HUES64 (cell line): ENCODE results near the gene MSANTD1. TPM values are rescaled to one million over a fixed set of nuclear protein-coding genes. Genes with fewer than 3 reads are reported as not detected.

ENCODE experiments used
- H3K27ac ChIP-seq: 2 replicates; pipeline ENCODE4 v1.7.0; 2013; ENCODE audit warnings: low read depth, low read length, inconsistent platforms
- H3K27me3 ChIP-seq: 2 replicates; pipeline ENCODE4 v1.6.1; 2013; ENCODE audit warnings: mild to moderate bottlenecking, low read length; ENCODE audit not compliant: insufficient read depth
- H3K36me3 ChIP-seq: 2 replicates; pipeline ENCODE4 v1.6.1; 2013; ENCODE audit warnings: mild to moderate bottlenecking, low read length; ENCODE audit not compliant: insufficient read depth
- H3K4me1 ChIP-seq: 2 replicates; pipeline ENCODE4 v1.6.1; 2013; ENCODE audit warnings: mild to moderate bottlenecking, low read length, moderate library complexity; ENCODE audit not compliant: insufficient read depth
- H3K4me3 ChIP-seq: 2 replicates; pipeline ENCODE4 v1.5.1; 2013; ENCODE audit warnings: mild to moderate bottlenecking, low read length, moderate library complexity
- H3K9ac ChIP-seq: 2 replicates; pipeline ENCODE4 v1.6.1; 2013; ENCODE audit warnings: mild to moderate bottlenecking, low read depth, low read length
- H3K9me3 ChIP-seq: 2 replicates; pipeline ENCODE4 v1.6.1; 2013; ENCODE audit warnings: low read depth, low read length; ENCODE audit not compliant: insufficient read depth
- WGBS: fragments of 150-250, 120-280 bp; methylation state at CpG from one replicate; pipeline ENCODE4 v1.1.7; 2013; ENCODE audit warnings: missing lambda C conversion rate; 5-methylcytosine and 5-hydroxymethylcytosine counted together
- polyA plus RNA-seq, 2 experiments: library from polyadenylated mRNA; stranded (reverse); fragments of 50-300 nt; gene quantifications; one replicate each; pipeline ENCODE4 v1.2.3, GENCODE V29; 2013

MSANTD1 gene
- 0.25 TPM for polyA plus RNA-seq (2013, experiment 1 of 2)
- polyA plus RNA-seq (2013, experiment 2 of 2), result 0.32 TPM

- H3K4me3 ChIP-seq, result no peak within 1 kb of the TSS
- H3K27me3 ChIP-seq, result no peaks in the 10 kb centered on the region
- no peak within 1 kb of the TSS for H3K27ac ChIP-seq
- no peaks in the 10 kb centered on the region; the same call in 1 of the 2 replicates for H3K4me1 ChIP-seq
- WGBS, result 93% methylated on average over 72 of the region's 72 CpGs
- H3K9me3 ChIP-seq, result no peaks in the 10 kb centered on the region
- no peaks in the 10 kb centered on the region for H3K36me3 ChIP-seq
- no peak within 1 kb of the TSS for H3K9ac ChIP-seq
These were observed at the start of gene MSANTD1 for GRCh38 chr4:3248811-3249661. MSANTD1 (plus strand) TSS chr4:3249159; CDS start chr4:3249223, 64 bp downstream.

- Histone ChIP-seq H3K27me3 (no peaks in the 10 kb centered on the region), H3K9me3 (no peaks in the 10 kb centered on the region), H3K27ac (no peak overlapping the region), H3K36me3 (peaks cover 82% of the 10 kb centered on the region), H3K9ac (no peak overlapping the region), H3K4me3 (no peak overlapping the region), H3K4me1 (no peaks in the 10 kb centered on the region)
- 94% methylated on average over 17 of the region's 17 CpGs for WGBS
These were observed 49.1 kb upstream of the MSANTD1 start for GRCh38 chr4:3199653-3200422.

- Histone ChIP-seq H3K9ac (no peak overlapping the region), H3K27ac (no peak overlapping the region), H3K4me1 (no peaks in the 10 kb centered on the region), H3K36me3 (peaks cover 81% of the 10 kb centered on the region), H3K9me3 (no peaks in the 10 kb centered on the region), H3K27me3 (no peaks in the 10 kb centered on the region), H3K4me3 (no peak overlapping the region)
- 96% methylated on average over 8 of the region's 8 CpGs for WGBS
These were observed 48.4 kb upstream of the MSANTD1 start for GRCh38 chr4:3200423-3201090.

GRCh38 chr4:3201718-3202702, 46.9 kb upstream of the MSANTD1 start:
- Histone ChIP-seq H3K9me3 (no peaks in the 10 kb centered on the region), H3K27me3 (no peaks in the 10 kb centered on the region), H3K9ac (no peak overlapping the region), H3K4me1 (no peaks in the 10 kb centered on the region), H3K4me3 (no peak overlapping the region), H3K36me3 (peaks cover 80% of the 10 kb centered on the region), H3K27ac (no peak overlapping the region)
- WGBS, result 94% methylated on average over 11 of the region's 11 CpGs

GRCh38 chr4:3202836-3203820, 45.8 kb upstream of the MSANTD1 start:
- H3K9ac ChIP-seq, result no peak overlapping the region
- H3K27me3 ChIP-seq, result no peaks in the 10 kb centered on the region
- peaks cover 81% of the 10 kb centered on the region for H3K36me3 ChIP-seq
- no peaks in the 10 kb centered on the region for H3K9me3 ChIP-seq
- no peaks in the 10 kb centered on the region for H3K4me1 ChIP-seq
- H3K4me3 ChIP-seq, result no peak overlapping the region
- H3K27ac ChIP-seq, result no peak overlapping the region
- WGBS, result 96% methylated on average over 22 of the region's 22 CpGs

GRCh38 chr4:3203971-3204431, 45.0 kb upstream of the MSANTD1 start:
- Histone ChIP-seq H3K4me3 (no peak overlapping the region), H3K27ac (no peak overlapping the region), H3K9me3 (no peaks in the 10 kb centered on the region), H3K36me3 (peaks cover 84% of the 10 kb centered on the region), H3K27me3 (no peaks in the 10 kb centered on the region), H3K9ac (no peak overlapping the region), H3K4me1 (no peaks in the 10 kb centered on the region)
- 93% methylated on average over 8 of the region's 8 CpGs for WGBS

GRCh38 chr4:3205995-3206394, 43.0 kb upstream of the MSANTD1 start:
- no peaks in the 10 kb centered on the region for H3K4me1 ChIP-seq
- H3K4me3 ChIP-seq, result no peak overlapping the region
- WGBS, result 94% methylated on average over 10 of the region's 11 CpGs
- H3K27ac ChIP-seq, result no peak overlapping the region
- no peaks in the 10 kb centered on the region for H3K27me3 ChIP-seq
- peaks cover 84% of the 10 kb centered on the region for H3K36me3 ChIP-seq
- H3K9ac ChIP-seq, result no peak overlapping the region
- H3K9me3 ChIP-seq, result no peaks in the 10 kb centered on the region

- no peak overlapping the region for H3K9ac ChIP-seq
- H3K4me3 ChIP-seq, result no peak overlapping the region
- 96% methylated on average over 18 of the region's 18 CpGs for WGBS
- peaks cover 87% of the 10 kb centered on the region for H3K36me3 ChIP-seq
- no peak overlapping the region for H3K27ac ChIP-seq
- H3K9me3 ChIP-seq, result no peaks in the 10 kb centered on the region
- no peaks in the 10 kb centered on the region for H3K4me1 ChIP-seq
- no peaks in the 10 kb centered on the region for H3K27me3 ChIP-seq
These were observed 42.4 kb upstream of the MSANTD1 start for GRCh38 chr4:3206439-3207100.

- Histone ChIP-seq H3K4me3 (no peak overlapping the region), H3K27me3 (no peaks in the 10 kb centered on the region), H3K9ac (no peak overlapping the region), H3K27ac (no peak overlapping the region), H3K9me3 (no peaks in the 10 kb centered on the region), H3K36me3 (peaks cover 87% of the 10 kb centered on the region), H3K4me1 (no peaks in the 10 kb centered on the region)
- WGBS, result 94% methylated on average over 3 of the region's 5 CpGs
These were observed 41.4 kb upstream of the MSANTD1 start for GRCh38 chr4:3207531-3208037.
